Gastrocnemius medialis (tissue), 4 donors: ENCODE measurements around the gene SLC39A11. TPM values are rescaled to one million over a fixed set of nuclear protein-coding genes. Genes with fewer than 3 reads are reported as not detected.

Experiments
- ATAC-seq, 2 donors: fragments of 150-250 bp; one replicate each; pipeline ENCODE4 v1.9.1; 2016
- DNase-seq, 2 donors: peaks; one replicate each; pipeline ENCODE4 v3.0.0-alpha.2; 2019
- H3K27ac ChIP-seq, 4 donors: fragments of 200-600 bp; sonication (generic); 1 replicate in 1 of 4; 2 replicates in 3 of 4; pipeline ENCODE4 v1.5.1; 2016 to 2018; ENCODE audit warnings: mild to moderate bottlenecking in 2 of 4, moderate library complexity in 1 of 4
- H3K27me3 ChIP-seq, 3 donors: fragments of 200-600 bp; sonication (generic) in 2 of 3; 1 replicate in 1 of 3; 2 replicates in 2 of 3; pipeline versions ENCODE4 v1.5.1 to v1.6.0; 2016 to 2019; ENCODE audit warnings: mild to moderate bottlenecking in 1 of 3, moderate library complexity in 1 of 3
- H3K36me3 ChIP-seq, 2 donors: fragments of 200-600 bp; sonication (generic) in 1 of 2; one replicate each; pipeline ENCODE4 v1.5.1; 2017 to 2018
- H3K4me1 ChIP-seq, 2 donors: fragments of 200-600 bp; sonication (generic) in 1 of 2; one replicate each; pipeline ENCODE4 v1.5.1; 2016 to 2017; ENCODE audit warnings: mild to moderate bottlenecking in 2 of 2
- H3K4me3 ChIP-seq, 4 donors: fragments of 200-600 bp; sonication (generic) in 3 of 4; 1 replicate in 1 of 4; 2 replicates in 3 of 4; pipeline ENCODE4 v1.5.1; 2016 to 2019; ENCODE audit warnings: mild to moderate bottlenecking in 2 of 4
- H3K9me3 ChIP-seq, 3 donors: fragments of 200-600 bp; sonication (generic) in 2 of 3; 1 replicate in 1 of 3; 2 replicates in 2 of 3; pipeline ENCODE4 v1.5.1; 2016 to 2019
- POLR2A ChIP-seq, 2 donors: fragments of 450-650 bp; IDR thresholded peaks; one replicate each; pipeline ENCODE4 v1.6.1; 2017; ENCODE audit warnings: antibody characterized with exemption in 2 of 2, mild to moderate bottlenecking in 2 of 2, moderate library complexity in 2 of 2
- in situ Hi-C, 4 donors: fragments of 200-750 bp; cut with MboI; loops; one replicate each; pipeline versions ENCODE4 v1.15.0 to v1.8.0; 2017; ENCODE audit warnings: low sequenced_read_pairs in 4 of 4
- intact Hi-C: fragments of 100-400 bp; cut with DNase I; formaldehyde crosslinking; loops from one replicate; pipeline ENCODE4 v1.15.1; 2023; ENCODE audit warnings: low total_unique reads
- total RNA-seq, 4 donors: library from RNA; depleted of rRNA; stranded (reverse); fragments of >200 nt; gene quantifications; one replicate each; pipeline versions ENCODE4 v1.1.0 to v1.2.3, GENCODE V29; 2016
- TF ChIP-seq, protein P1 (sequence below), 5 experiments: fragments of 450-650 bp in 3 of 5; fragments of 200-600 bp in 2 of 5; sonication (generic) in 2 of 5; IDR thresholded peaks in 4 of 5; conservative IDR thresholded peaks in 1 of 5; 1 replicate in 4 of 5; 2 replicates in 1 of 5; pipeline ENCODE4 v1.5.1; 2016 to 2019; ENCODE audit warnings: antibody characterized with exemption in 5 of 5, mild to moderate bottlenecking in 3 of 5, moderate library complexity in 3 of 5

Gene SLC39A11
- total RNA-seq, 4 donors from 2014 or later: 7.6 to 28.4 (median 10.7) TPM

DNA sequence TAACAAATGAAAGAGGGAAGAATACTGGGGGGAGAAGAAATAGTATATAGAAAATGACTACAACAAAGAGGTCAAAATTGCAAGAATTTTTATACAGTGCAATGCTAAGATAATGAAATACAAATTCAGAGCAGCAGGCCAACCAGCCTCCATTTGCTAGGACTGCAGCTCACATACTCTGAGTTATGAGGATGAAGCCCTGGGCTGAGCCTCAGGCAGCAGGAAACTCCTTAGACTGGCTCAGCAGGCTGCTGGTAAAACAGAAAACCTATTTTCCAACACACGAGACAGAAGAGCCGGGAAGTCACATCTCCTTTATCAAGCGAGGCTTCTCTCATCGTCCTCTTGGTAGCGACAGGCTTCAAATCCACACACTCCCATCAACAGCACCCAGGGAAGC lies 296.5 kb downstream of the SLC39A11 start:
- H3K4me1 ChIP-seq: no peaks in the 10 kb centered on the region
- H3K36me3 ChIP-seq: no peaks in the 10 kb centered on the region
- no peak for DNase-seq
- in situ Hi-C loops: no loop called here
- no peaks in the 10 kb centered on the region for H3K27me3 ChIP-seq
- no peak for ATAC-seq
- H3K27ac ChIP-seq: no peak overlapping the region
- peaks cover 0 to 14% (median 0%) of the 10 kb centered on the region in 3 donors for H3K9me3 ChIP-seq
- H3K4me3 ChIP-seq: no peak overlapping the region
- TF ChIP-seq, protein P1, sequence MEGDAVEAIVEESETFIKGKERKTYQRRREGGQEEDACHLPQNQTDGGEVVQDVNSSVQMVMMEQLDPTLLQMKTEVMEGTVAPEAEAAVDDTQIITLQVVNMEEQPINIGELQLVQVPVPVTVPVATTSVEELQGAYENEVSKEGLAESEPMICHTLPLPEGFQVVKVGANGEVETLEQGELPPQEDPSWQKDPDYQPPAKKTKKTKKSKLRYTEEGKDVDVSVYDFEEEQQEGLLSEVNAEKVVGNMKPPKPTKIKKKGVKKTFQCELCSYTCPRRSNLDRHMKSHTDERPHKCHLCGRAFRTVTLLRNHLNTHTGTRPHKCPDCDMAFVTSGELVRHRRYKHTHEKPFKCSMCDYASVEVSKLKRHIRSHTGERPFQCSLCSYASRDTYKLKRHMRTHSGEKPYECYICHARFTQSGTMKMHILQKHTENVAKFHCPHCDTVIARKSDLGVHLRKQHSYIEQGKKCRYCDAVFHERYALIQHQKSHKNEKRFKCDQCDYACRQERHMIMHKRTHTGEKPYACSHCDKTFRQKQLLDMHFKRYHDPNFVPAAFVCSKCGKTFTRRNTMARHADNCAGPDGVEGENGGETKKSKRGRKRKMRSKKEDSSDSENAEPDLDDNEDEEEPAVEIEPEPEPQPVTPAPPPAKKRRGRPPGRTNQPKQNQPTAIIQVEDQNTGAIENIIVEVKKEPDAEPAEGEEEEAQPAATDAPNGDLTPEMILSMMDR (IDR thresholded peaks at IDR 0.05 in 4 of 5, conservative IDR thresholded peaks at IDR 0.05 in 1 of 5): no peak
- intact Hi-C loops: no loop called here

DNA sequence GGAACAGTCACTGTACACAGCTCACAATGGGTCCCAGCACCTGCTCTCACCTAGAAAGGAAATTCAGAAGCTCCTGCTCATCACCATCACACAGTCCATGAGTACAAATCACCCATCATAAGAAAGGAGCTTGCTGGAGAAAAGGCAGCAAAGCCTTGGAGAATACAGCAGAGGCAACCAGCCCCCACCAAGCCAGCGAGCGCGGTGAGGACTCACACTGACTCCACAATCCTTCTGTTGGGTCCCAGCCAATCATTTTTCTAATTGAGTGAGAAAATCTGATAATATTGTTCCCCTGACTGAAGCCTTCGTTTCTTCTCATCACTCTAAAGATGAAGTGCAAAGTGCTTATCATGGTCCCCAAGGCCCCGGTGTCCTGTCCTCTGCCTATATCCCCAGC lies 298.3 kb downstream of the SLC39A11 start:
- Histone ChIP-seq H3K27me3 (no peaks in the 10 kb centered on the region), H3K4me3 (no peak overlapping the region), H3K4me1 (no peaks in the 10 kb centered on the region), H3K27ac (no peak overlapping the region), H3K36me3 (no peaks in the 10 kb centered on the region), H3K9me3 (peaks cover 0 to 10% (median 0%) of the 10 kb centered on the region in 3 donors)
- DNase-seq (no peak), ATAC-seq (no peak)
- intact Hi-C loops (no loop called here), in situ Hi-C loops (no loop called here)
- TF ChIP-seq, protein P1 (IDR thresholded peaks at IDR 0.05 in 4 of 5, conservative IDR thresholded peaks at IDR 0.05 in 1 of 5): no peak
- no peak for TF ChIP-seq POLR2A (IDR thresholded peaks at IDR 0.05)

DNA sequence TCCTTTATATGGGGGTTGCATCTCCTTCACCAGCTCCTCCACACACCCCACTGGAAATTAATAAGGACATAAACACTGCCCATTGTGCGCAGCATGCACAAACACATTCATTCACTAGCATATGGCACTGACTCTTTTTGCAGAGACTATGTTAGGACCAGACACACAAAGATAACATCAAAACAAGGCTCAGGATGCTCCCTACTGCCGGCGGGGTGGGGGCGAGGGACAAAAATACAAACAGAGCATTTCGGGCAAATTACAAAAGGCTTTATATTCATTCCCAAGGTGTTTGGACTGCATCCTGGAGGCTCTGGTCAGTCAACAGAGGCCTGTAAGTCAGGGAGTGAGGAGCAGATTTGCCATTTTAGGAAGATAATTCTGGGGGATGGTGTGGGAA lies 299.7 kb downstream of the SLC39A11 start:
- intact Hi-C loops: no loop called here
- in situ Hi-C loops: no loop called here
- no peak for ATAC-seq

DNA sequence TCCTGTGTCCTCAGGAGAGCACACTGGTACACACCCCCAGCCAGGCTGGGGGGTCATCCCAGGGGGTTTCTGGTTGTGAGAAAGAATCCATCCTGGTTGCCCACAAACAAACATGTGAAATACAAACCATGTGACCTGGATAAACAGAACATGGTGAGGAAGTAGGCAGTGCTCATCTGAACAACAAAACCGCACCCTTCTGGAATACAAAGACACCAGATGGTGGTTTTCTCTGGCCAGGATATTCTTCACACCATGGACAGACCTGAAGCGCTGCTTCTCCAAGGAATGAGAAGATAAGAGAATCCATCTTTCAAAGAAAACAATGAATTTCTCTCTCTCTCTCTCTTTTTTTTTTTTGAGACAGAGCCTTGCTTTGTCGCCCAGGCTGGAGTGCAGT lies 302.3 kb downstream of the SLC39A11 start:
- H3K36me3 ChIP-seq: no peaks in the 10 kb centered on the region
- H3K27me3 ChIP-seq: no peaks in the 10 kb centered on the region
- intact Hi-C loops (no loop called here), in situ Hi-C loops (no loop called here)
- H3K27ac ChIP-seq: no peak overlapping the region
- no peak for TF ChIP-seq POLR2A (IDR thresholded peaks at IDR 0.05)
- TF ChIP-seq, protein P1 (IDR thresholded peaks at IDR 0.05 in 4 of 5, conservative IDR thresholded peaks at IDR 0.05 in 1 of 5): no peak
- H3K4me1 ChIP-seq: no peaks in the 10 kb centered on the region
- H3K4me3 ChIP-seq: no peak overlapping the region
- no peak for DNase-seq
- no peak for ATAC-seq
- peaks cover 0 to 10% (median 0%) of the 10 kb centered on the region in 3 donors for H3K9me3 ChIP-seq

More for the DNA sequence above, 299.7 kb downstream of the SLC39A11 start:
- no peaks in the 10 kb centered on the region for H3K27me3 ChIP-seq
- DNase-seq: no peak
- no peak for TF ChIP-seq POLR2A (IDR thresholded peaks at IDR 0.05)
- TF ChIP-seq, protein P1 (IDR thresholded peaks at IDR 0.05 in 4 of 5, conservative IDR thresholded peaks at IDR 0.05 in 1 of 5): no peak
- H3K36me3 ChIP-seq: no peaks in the 10 kb centered on the region
- no peak overlapping the region for H3K4me3 ChIP-seq
- H3K27ac ChIP-seq: no peak overlapping the region
- H3K4me1 ChIP-seq: no peaks in the 10 kb centered on the region
- peaks cover 0 to 10% (median 0%) of the 10 kb centered on the region in 3 donors for H3K9me3 ChIP-seq

DNA sequence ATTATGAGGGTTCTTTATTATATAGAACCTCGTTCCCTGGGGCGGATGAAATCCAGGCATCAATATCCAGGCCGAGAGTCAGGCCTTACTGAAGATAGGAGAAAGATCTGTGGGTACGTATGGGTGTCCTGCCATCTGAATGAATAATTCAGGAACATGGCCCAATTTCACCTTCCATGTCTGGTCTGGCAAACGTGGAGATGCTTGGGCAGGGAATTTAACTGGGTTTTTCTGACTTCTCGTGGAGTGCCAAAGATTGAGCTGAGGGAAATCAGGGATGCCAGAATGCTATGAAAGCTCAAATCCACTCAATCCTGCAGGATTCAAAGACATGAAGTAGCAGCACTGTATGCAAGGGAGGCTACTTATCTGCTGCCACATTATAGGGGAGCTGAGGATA lies 302.8 kb downstream of the SLC39A11 start:
- DNase-seq (no peak), ATAC-seq (no peak)
- TF ChIP-seq, protein P1 (IDR thresholded peaks at IDR 0.05 in 4 of 5, conservative IDR thresholded peaks at IDR 0.05 in 1 of 5): no peak
- TF ChIP-seq POLR2A (IDR thresholded peaks at IDR 0.05): no peak
- Histone ChIP-seq H3K4me3 (no peak overlapping the region), H3K36me3 (no peaks in the 10 kb centered on the region), H3K27ac (no peak overlapping the region), H3K9me3 (peaks cover 0 to 6% (median 0%) of the 10 kb centered on the region in 3 donors), H3K4me1 (no peaks in the 10 kb centered on the region), H3K27me3 (no peaks in the 10 kb centered on the region)
- intact Hi-C loops (no loop called here), in situ Hi-C loops (no loop called here)
